Measurements from ENCODE around the gene GBA2.

Gene GBA2

DNA sequence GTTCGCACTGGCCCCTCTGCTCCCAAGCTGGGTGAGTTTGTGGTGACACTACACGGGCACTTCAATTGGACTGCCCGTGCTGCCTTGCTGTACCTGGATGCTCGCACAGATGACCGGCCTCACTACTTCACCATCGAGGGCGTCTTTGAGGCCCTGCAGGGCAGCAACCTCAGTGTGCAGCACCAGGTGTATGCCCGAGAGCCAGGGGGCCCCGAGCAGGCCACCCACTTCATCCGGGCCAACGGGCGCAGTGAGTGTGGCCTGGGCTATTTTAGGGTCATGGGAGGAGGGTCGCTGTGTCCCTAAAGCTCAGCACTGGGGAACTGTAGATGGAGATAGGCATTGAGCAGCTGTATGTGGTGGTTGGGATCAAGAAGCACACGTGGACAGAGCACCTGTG lies 43.8 kb upstream of the GBA2 start:
- no peak overlapping the region for H2BK5ac ChIP-seq (ENCODE audit: low read depth, low read length, poor library complexity)
- WGBS (ENCODE audit: extremely low coverage, insufficient coverage, insufficient read length) = no CpG with 5 or more reads among the region's 14 CpGs

DNA sequence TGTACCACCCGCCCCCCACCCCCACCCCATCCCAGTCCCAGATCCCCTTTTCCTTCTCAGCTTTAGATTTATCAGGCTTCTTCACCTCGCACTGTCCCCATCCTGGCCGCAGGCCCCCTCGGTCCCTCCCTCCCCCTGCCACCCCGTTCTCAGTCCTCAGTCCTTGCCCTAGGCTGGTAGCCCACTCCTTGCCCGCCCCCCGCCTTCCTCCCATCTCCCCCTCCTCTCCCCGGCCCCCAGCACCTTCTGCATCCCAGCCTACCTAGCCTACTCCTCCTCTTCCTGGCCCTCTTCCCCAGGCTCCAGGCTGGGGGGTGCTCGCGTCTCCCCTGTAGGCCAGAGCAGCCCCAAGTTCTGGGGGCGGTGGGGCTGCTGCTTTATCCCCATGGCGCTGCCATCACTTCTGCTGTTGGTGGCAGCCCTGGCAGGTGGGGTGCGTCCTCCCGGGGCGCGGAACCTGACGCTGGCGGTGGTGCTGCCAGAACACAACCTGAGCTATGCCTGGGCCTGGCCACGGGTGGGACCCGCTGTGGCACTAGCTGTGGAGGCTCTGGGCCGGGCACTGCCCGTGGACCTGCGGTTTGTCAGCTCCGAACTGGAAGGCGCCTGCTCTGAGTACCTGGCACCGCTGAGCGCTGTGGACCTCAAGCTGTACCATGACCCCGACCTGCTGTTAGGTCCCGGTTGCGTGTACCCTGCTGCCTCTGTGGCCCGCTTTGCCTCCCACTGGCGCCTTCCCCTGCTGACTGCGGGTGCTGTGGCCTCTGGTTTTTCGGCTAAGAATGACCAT lies 43.2 kb upstream of the GBA2 start:
- Histone ChIP-seq H4K91ac (ENCODE audit: low read depth, low read length) (peak overlapping the region; percentile 88), H3K79me1 (ENCODE audit: low read length) (peaks cover 3% of the 10 kb centered on the region), H3K4me1 (ENCODE audit: control insufficient read depth in 1 of 2, insufficient read depth in 2 of 2, low read length in 2 of 2) (peaks cover 12 to 25% of the 10 kb centered on the region in 2 experiments), H4K8ac (ENCODE audit: low read depth, low read length) (no peak overlapping the region), H3K9ac (ENCODE audit: low read length) (no peak overlapping the region), H3K4me2 (ENCODE audit: low read length) (no peak overlapping the region), H3K36me3 (ENCODE audit: control insufficient read depth in 1 of 2, insufficient read depth in 2 of 2, low read length in 2 of 2) (no peaks in the 10 kb centered on the region), H2BK120ac (ENCODE audit: insufficient read depth, low read length, poor library complexity) (no peak overlapping the region), H3K27me3 (ENCODE audit: insufficient read depth, low read length) (no peaks in the 10 kb centered on the region), H3K79me2 (ENCODE audit: control insufficient read depth, insufficient read depth, low read length, poor library complexity) (no peaks in the 10 kb centered on the region), H2AK5ac (ENCODE audit: low read length) (peak overlapping the region; percentile 18), H3K23ac (ENCODE audit: low read length) (no peak overlapping the region), H3K9me3 (ENCODE audit: insufficient read depth, low read depth, low read length) (no peaks in the 10 kb centered on the region), H3K27ac (ENCODE audit: low read depth, low read length) (no peak overlapping the region), H2BK5ac (ENCODE audit: low read depth, low read length, poor library complexity) (no peak overlapping the region), H2BK12ac (ENCODE audit: low read length) (no peak overlapping the region), H3K4me3 (ENCODE audit: low read depth, low read length) (peak overlapping the region; percentile 3), H2AFZ (ENCODE audit: insufficient read depth, low read length, poor library complexity) (no peak overlapping the region), H3K4ac (ENCODE audit: low read depth, low read length) (no peak overlapping the region), H3K18ac (ENCODE audit: low read length) (no peak overlapping the region), H4K12ac (ENCODE audit: low read depth, low read length) (no peak overlapping the region), H3K14ac (ENCODE audit: low read length) (no peak overlapping the region)
- no CpG with 5 or more reads among the region's 34 CpGs for WGBS (ENCODE audit: extremely low coverage, insufficient coverage, insufficient read length)
- no peak for DNase-seq

More for the DNA sequence above, 43.8 kb upstream of the GBA2 start:
- H3K14ac ChIP-seq (ENCODE audit: low read length) = no peak overlapping the region
- no peaks in the 10 kb centered on the region for H3K27me3 ChIP-seq (ENCODE audit: insufficient read depth, low read length)
- H3K4me2 ChIP-seq (ENCODE audit: low read length) = peak overlapping the region; percentile 22
- no peak for DNase-seq
- H2AFZ ChIP-seq (ENCODE audit: insufficient read depth, low read length, poor library complexity) = no peak overlapping the region
- peaks cover 14 to 28% of the 10 kb centered on the region in 2 experiments for H3K4me1 ChIP-seq (ENCODE audit: control insufficient read depth in 1 of 2, insufficient read depth in 2 of 2, low read length in 2 of 2)
- no peaks in the 10 kb centered on the region for H3K79me2 ChIP-seq (ENCODE audit: control insufficient read depth, insufficient read depth, low read length, poor library complexity)
- no peak overlapping the region for H2BK12ac ChIP-seq (ENCODE audit: low read length)
- no peak overlapping the region for H3K18ac ChIP-seq (ENCODE audit: low read length)
- no peak overlapping the region for H4K91ac ChIP-seq (ENCODE audit: low read depth, low read length)
- no peak overlapping the region for H2BK120ac ChIP-seq (ENCODE audit: insufficient read depth, low read length, poor library complexity)
- H3K23ac ChIP-seq (ENCODE audit: low read length) = no peak overlapping the region
- no peak overlapping the region for H3K9ac ChIP-seq (ENCODE audit: low read length)
- H3K79me1 ChIP-seq (ENCODE audit: low read length) = peaks cover 5% of the 10 kb centered on the region
- no peaks in the 10 kb centered on the region for H3K36me3 ChIP-seq (ENCODE audit: control insufficient read depth in 1 of 2, insufficient read depth in 2 of 2, low read length in 2 of 2)
- no peak overlapping the region for H3K4ac ChIP-seq (ENCODE audit: low read depth, low read length)
- H4K8ac ChIP-seq (ENCODE audit: low read depth, low read length) = no peak overlapping the region
- no peak overlapping the region for H3K27ac ChIP-seq (ENCODE audit: low read depth, low read length)
- no peaks in the 10 kb centered on the region for H3K9me3 ChIP-seq (ENCODE audit: insufficient read depth, low read depth, low read length)
- H2AK5ac ChIP-seq (ENCODE audit: low read length) = peak overlapping the region; percentile 32
- no peak overlapping the region for H4K12ac ChIP-seq (ENCODE audit: low read depth, low read length)
- H3K4me3 ChIP-seq (ENCODE audit: low read depth, low read length) = peak overlapping the region; percentile 3

DNA sequence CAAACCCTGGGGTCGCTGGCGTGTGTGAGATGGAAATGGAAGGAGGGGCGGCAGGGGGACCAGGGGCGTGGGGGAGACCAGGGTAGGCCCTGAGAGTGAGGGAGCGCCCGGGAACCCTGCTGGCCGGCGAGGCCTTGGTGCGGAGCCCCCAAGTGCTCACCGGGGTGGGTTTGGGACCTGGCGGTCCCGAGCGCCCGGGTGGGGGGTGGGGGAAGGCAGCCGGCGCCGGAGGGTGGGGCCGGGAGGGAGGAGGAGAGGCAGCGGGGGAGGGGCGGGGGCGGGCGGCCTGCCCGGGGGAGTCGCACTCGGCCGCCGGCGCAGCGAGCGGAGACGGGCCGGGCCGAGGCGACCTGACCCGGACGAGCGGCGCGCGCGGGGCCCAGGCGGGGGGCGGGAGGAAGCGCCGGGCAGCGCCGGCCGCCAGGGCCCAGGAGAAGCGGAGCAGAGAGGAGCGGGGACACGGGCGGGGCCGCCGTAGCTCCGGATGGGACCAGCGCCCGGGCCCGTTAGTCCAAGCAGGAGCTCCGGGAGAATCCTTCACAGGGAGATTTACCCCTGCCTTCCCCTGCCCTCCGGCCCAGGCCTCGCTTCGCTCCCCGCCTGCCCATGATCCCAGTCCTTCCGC lies 42.4 kb upstream of the GBA2 start, which contains the start of gene NPR2:
Gene NPR2, plus strand, starts transcription at position 295 of the 625 bp plus-strand sequence. CDS start 818 bp downstream, outside the sequence.
- Histone ChIP-seq H3K79me2 (ENCODE audit: control insufficient read depth, insufficient read depth, low read length, poor library complexity) (no peaks in the 10 kb centered on the region), H3K27me3 (ENCODE audit: insufficient read depth, low read length) (no peaks in the 10 kb centered on the region), H3K4ac (ENCODE audit: low read depth, low read length) (peak within 1 kb of the TSS; percentile 75), H3K4me1 (ENCODE audit: control insufficient read depth in 1 of 2, insufficient read depth in 2 of 2, low read length in 2 of 2) (peaks cover 11 to 25% of the 10 kb centered on the region in 2 experiments), H2BK5ac (ENCODE audit: low read depth, low read length, poor library complexity) (no peak within 1 kb of the TSS), H3K4me3 (ENCODE audit: low read depth, low read length) (peak within 1 kb of the TSS; percentile 38), H3K27ac (ENCODE audit: low read depth, low read length) (no peak within 1 kb of the TSS), H3K79me1 (ENCODE audit: low read length) (peaks cover 3% of the 10 kb centered on the region), H3K36me3 (ENCODE audit: control insufficient read depth in 1 of 2, insufficient read depth in 2 of 2, low read length in 2 of 2) (no peaks in the 10 kb centered on the region), H3K9ac (ENCODE audit: low read length) (peak within 1 kb of the TSS; percentile 2), H3K18ac (ENCODE audit: low read length) (peak within 1 kb of the TSS; percentile 75), H2BK12ac (ENCODE audit: low read length) (peak within 1 kb of the TSS; percentile 68), H4K12ac (ENCODE audit: low read depth, low read length) (peak within 1 kb of the TSS; percentile 47), H2BK120ac (ENCODE audit: insufficient read depth, low read length, poor library complexity) (peak within 1 kb of the TSS; percentile 65), H3K23ac (ENCODE audit: low read length) (no peak within 1 kb of the TSS), H3K4me2 (ENCODE audit: low read length) (peak within 1 kb of the TSS; percentile 85), H4K91ac (ENCODE audit: low read depth, low read length) (peak within 1 kb of the TSS; percentile 88), H4K8ac (ENCODE audit: low read depth, low read length) (peak within 1 kb of the TSS; percentile 90), H3K14ac (ENCODE audit: low read length) (peak within 1 kb of the TSS; percentile 78), H3K9me3 (ENCODE audit: insufficient read depth, low read depth, low read length) (no peaks in the 10 kb centered on the region), H2AK5ac (ENCODE audit: low read length) (no peak within 1 kb of the TSS), H2AFZ (ENCODE audit: insufficient read depth, low read length, poor library complexity) (peak within 1 kb of the TSS; percentile 49)
- no CpG with 5 or more reads among the region's 64 CpGs for WGBS (ENCODE audit: extremely low coverage, insufficient coverage, insufficient read length)
- DNase-seq = peak in 1 of 2 donors; percentile 43

DNA sequence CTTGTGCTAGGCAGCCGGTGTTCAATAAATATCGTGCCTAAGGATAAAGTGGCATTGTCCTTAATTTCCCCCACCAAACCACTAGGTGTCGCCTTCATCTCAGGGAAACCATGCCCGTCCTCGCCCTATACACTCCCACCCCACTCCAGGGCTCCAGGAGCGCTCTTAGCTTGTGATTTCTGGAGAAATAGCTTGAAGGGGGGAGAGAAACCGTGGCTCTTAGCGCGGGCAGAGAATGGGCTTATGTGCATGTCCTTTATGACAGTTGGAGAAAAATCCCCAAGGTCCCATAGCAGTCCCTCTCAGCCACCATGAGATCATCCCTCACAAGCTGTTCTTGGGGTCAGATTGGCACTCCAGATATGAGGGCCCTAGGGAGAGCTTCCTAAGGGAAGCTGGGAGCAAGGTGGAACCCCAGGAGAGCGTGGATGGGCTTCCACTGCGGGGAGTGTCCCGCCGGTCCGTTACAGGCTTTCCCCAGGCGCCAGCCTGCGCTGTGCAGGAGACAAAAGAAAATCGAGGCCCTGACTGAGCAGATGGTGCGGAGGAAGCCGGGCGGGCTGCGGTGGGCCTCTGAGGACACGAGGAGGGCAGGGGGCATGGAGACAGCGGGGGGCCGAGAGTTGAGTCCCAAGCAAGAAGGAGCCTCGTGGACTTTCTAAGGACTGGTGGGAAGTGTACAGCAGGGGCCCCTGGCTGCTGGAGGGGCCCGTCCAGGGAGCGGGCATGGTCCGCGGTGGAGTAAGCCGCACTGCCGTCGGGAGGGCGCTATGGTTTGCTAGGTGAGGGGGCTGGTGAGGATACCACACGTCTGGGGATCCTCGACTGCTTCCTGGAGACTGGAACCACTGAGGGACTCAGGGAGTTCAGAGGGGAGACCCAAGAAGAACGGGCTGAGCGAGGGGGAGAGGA lies 41.6 kb upstream of the GBA2 start:
- H3K27ac ChIP-seq (ENCODE audit: low read depth, low read length) = no peak overlapping the region
- H4K12ac ChIP-seq (ENCODE audit: low read depth, low read length) = peak overlapping the region; percentile 1
- H3K14ac ChIP-seq (ENCODE audit: low read length) = peak overlapping the region; percentile 15
- H3K4me3 ChIP-seq (ENCODE audit: low read depth, low read length) = peak overlapping the region; percentile 18
- no peak overlapping the region for H2BK120ac ChIP-seq (ENCODE audit: insufficient read depth, low read length, poor library complexity)
- H3K4me2 ChIP-seq (ENCODE audit: low read length) = peak overlapping the region; percentile 39
- DNase-seq = peak; percentile 47 to 87
- H2BK5ac ChIP-seq (ENCODE audit: low read depth, low read length, poor library complexity) = no peak overlapping the region
- H3K79me1 ChIP-seq (ENCODE audit: low read length) = peaks cover 3% of the 10 kb centered on the region
- H2AFZ ChIP-seq (ENCODE audit: insufficient read depth, low read length, poor library complexity) = peak overlapping the region; percentile 28
- H3K18ac ChIP-seq (ENCODE audit: low read length) = peak overlapping the region; percentile 3
- no peak overlapping the region for H3K9ac ChIP-seq (ENCODE audit: low read length)
- peak overlapping the region; percentile 77 for H4K91ac ChIP-seq (ENCODE audit: low read depth, low read length)
- WGBS (ENCODE audit: extremely low coverage, insufficient coverage, insufficient read length) = no CpG with 5 or more reads among the region's 37 CpGs
- H3K27me3 ChIP-seq (ENCODE audit: insufficient read depth, low read length) = no peaks in the 10 kb centered on the region
- H3K36me3 ChIP-seq (ENCODE audit: control insufficient read depth in 1 of 2, insufficient read depth in 2 of 2, low read length in 2 of 2) = no peaks in the 10 kb centered on the region
- H2BK12ac ChIP-seq (ENCODE audit: low read length) = peak overlapping the region; percentile 68
- H4K8ac ChIP-seq (ENCODE audit: low read depth, low read length) = peak overlapping the region; percentile 82
- no peak overlapping the region for H3K23ac ChIP-seq (ENCODE audit: low read length)
- H3K9me3 ChIP-seq (ENCODE audit: insufficient read depth, low read depth, low read length) = no peaks in the 10 kb centered on the region
- H3K79me2 ChIP-seq (ENCODE audit: control insufficient read depth, insufficient read depth, low read length, poor library complexity) = no peaks in the 10 kb centered on the region
- peaks cover 11 to 25% of the 10 kb centered on the region in 2 experiments for H3K4me1 ChIP-seq (ENCODE audit: control insufficient read depth in 1 of 2, insufficient read depth in 2 of 2, low read length in 2 of 2)
- no peak overlapping the region for H3K4ac ChIP-seq (ENCODE audit: low read depth, low read length)
- no peak overlapping the region for H2AK5ac ChIP-seq (ENCODE audit: low read length)

Data from trophoblast cell (in vitro differentiated cells and primary cell).